ENCODE data around the gene NSRP1. TPM values are rescaled to one million over a fixed set of nuclear protein-coding genes. Genes with fewer than 3 reads are reported as not detected.
"Not testable (repeated sequence)": the region's sequence is repeated elsewhere in the genome, so short reads cannot be mapped to it uniquely, and the experiment has no call there.

Gene NSRP1
- total RNA-seq, 1 donor from 2014 or later = 33.1 TPM

GRCh38 chr17:30226878-30227277 lies 110.3 kb downstream of the NSRP1 start:
- intact Hi-C loops (cut with DNase I) = no loop called here
- Histone ChIP-seq H3K27ac (no peak overlapping the region), H3K27me3 (ENCODE audit: low read depth) (no peaks in the 10 kb centered on the region), H3K9me3 (no peaks in the 10 kb centered on the region), H3K4me3 (no peak overlapping the region), H3K36me3 (no peaks in the 10 kb centered on the region), H3K4me1 (no peaks in the 10 kb centered on the region)
- DNase-seq (no peak), ATAC-seq (no peak)
- no peak for TF ChIP-seq CTCF (IDR thresholded peaks at IDR 0.05)

- Histone ChIP-seq H3K27me3 (ENCODE audit: low read depth) (no peaks in the 10 kb centered on the region), H3K36me3 (no peaks in the 10 kb centered on the region), H3K4me1 (no peaks in the 10 kb centered on the region), H3K9me3 (no peaks in the 10 kb centered on the region), H3K4me3 (no peak overlapping the region), H3K27ac (no peak overlapping the region)
- no peak for DNase-seq
- intact Hi-C loops (cut with DNase I) = no loop called here
- no peak for ATAC-seq
- TF ChIP-seq CTCF (IDR thresholded peaks at IDR 0.05) = no peak
These were observed 111.4 kb downstream of the NSRP1 start for GRCh38 chr17:30228011-30228410.

- intact Hi-C loops (cut with DNase I) = no loop called here
- ATAC-seq = no peak
- Histone ChIP-seq H3K9me3 (no peaks in the 10 kb centered on the region), H3K4me1 (no peaks in the 10 kb centered on the region), H3K27ac (no peak overlapping the region), H3K27me3 (ENCODE audit: low read depth) (no peaks in the 10 kb centered on the region), H3K4me3 (no peak overlapping the region), H3K36me3 (no peaks in the 10 kb centered on the region)
- no peak for TF ChIP-seq CTCF (IDR thresholded peaks at IDR 0.05)
- no peak for DNase-seq
These were observed 112.4 kb downstream of the NSRP1 start for GRCh38 chr17:30229012-30229411.

- H3K27ac ChIP-seq; H3K36me3 ChIP-seq; H3K27me3 ChIP-seq (ENCODE audit: low read depth); H3K4me3 ChIP-seq; DNase-seq; H3K9me3 ChIP-seq; ATAC-seq; H3K4me1 ChIP-seq; intact Hi-C loops (cut with DNase I): not testable (repeated sequence)
These were observed 113.4 kb downstream of the NSRP1 start for GRCh38 chr17:30230009-30230408.

GRCh38 chr17:30230596-30231125 lies 114.0 kb downstream of the NSRP1 start:
- no peak overlapping the region for H3K27ac ChIP-seq
- H3K27me3 ChIP-seq (ENCODE audit: low read depth) = peaks cover 10% of the 10 kb centered on the region

More at GRCh38 chr17:30230596-30231125, 114.0 kb downstream of the NSRP1 start:
- intact Hi-C loops (cut with DNase I) = no loop called here
- no peak for ATAC-seq
- TF ChIP-seq CTCF (IDR thresholded peaks at IDR 0.05) = no peak
- Histone ChIP-seq H3K4me1 (peaks cover 7% of the 10 kb centered on the region), H3K9me3 (no peaks in the 10 kb centered on the region), H3K4me3 (no peak overlapping the region), H3K36me3 (no peaks in the 10 kb centered on the region)
- no peak for DNase-seq
